Subcutaneous adipose tissue (tissue), 4 donors: ENCODE data around the gene FRMPD2. TPM values are rescaled to one million over a fixed set of nuclear protein-coding genes. Genes with fewer than 3 reads are reported as not detected.

ENCODE experiments used
- total RNA-seq, 4 donors: library from RNA; depleted of rRNA; stranded (reverse); fragments of >200 nt; gene quantifications; one replicate each; pipeline ENCODE4 v1.1.0, GENCODE V29; 2016
- TF ChIP-seq, protein P1 (sequence below): fragments of 450-650 bp; IDR thresholded peaks from one replicate; pipeline ENCODE4 v1.5.1; 2016; ENCODE audit warnings: low read depth, mild to moderate bottlenecking, control low read depth, antibody characterized with exemption, moderate library complexity

The FRMPD2 gene
- total RNA-seq, 4 donors from 2014 or later, result not detected

GRCh38 chr10:48207853-48208252 is 66.6 kb downstream of the FRMPD2 start:
- TF ChIP-seq, protein P1, sequence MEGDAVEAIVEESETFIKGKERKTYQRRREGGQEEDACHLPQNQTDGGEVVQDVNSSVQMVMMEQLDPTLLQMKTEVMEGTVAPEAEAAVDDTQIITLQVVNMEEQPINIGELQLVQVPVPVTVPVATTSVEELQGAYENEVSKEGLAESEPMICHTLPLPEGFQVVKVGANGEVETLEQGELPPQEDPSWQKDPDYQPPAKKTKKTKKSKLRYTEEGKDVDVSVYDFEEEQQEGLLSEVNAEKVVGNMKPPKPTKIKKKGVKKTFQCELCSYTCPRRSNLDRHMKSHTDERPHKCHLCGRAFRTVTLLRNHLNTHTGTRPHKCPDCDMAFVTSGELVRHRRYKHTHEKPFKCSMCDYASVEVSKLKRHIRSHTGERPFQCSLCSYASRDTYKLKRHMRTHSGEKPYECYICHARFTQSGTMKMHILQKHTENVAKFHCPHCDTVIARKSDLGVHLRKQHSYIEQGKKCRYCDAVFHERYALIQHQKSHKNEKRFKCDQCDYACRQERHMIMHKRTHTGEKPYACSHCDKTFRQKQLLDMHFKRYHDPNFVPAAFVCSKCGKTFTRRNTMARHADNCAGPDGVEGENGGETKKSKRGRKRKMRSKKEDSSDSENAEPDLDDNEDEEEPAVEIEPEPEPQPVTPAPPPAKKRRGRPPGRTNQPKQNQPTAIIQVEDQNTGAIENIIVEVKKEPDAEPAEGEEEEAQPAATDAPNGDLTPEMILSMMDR, result no peak

DNA sequence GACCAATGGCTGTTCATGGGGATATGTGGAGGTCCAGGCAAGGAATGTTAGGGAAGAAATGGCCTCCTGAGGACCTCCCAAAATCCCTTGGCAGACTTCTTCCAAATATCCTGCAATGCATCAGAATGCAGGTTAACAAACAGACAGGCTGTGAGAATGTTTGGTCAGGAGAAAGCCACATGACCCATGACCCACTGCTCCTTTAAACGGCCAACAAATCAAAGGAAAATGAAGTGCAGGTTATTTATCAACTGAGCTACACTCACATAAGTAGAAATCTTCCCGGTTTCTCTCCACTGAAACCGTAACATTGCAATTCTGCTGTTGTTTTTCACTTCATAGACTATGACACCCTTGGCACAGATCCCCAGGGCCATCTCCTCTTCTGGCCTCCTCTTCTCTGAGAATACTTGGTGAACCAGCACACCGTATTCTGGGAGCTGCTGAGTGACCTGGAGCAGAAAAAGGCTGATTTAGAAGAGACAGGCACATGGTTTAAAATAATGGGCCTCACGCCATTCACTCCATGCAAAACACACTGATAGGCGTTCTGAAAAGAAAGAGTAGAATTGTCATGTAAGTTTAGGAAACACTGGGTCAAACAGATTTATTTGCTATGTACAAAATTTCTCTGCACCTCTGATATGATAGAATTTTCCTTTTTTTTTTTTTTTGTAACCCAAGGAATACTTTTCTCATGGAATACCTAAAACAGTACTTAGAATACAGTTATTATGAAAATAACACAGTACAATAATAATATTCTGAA is 67.8 kb downstream of the FRMPD2 start:
- TF ChIP-seq, protein P1, result no peak

DNA sequence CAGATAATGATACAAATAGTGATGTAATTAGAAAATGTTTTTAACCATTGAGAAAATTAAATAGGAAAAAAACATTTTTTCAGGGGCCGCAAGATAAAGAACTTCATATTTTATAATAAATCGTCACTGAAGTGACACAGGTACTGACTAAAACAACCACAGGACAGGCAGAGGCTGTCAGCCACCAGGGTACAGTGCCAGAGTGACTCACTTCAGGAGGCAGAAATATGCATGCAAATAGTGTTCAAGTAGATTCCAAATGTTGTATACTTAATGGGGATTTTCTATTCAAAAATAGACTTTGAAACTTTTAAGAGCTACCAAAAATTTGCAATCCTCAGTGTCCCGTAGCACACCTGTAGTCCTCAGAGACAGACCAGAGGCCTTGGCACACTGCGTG is 68.6 kb downstream of the FRMPD2 start:
- TF ChIP-seq, protein P1, result no peak

DNA sequence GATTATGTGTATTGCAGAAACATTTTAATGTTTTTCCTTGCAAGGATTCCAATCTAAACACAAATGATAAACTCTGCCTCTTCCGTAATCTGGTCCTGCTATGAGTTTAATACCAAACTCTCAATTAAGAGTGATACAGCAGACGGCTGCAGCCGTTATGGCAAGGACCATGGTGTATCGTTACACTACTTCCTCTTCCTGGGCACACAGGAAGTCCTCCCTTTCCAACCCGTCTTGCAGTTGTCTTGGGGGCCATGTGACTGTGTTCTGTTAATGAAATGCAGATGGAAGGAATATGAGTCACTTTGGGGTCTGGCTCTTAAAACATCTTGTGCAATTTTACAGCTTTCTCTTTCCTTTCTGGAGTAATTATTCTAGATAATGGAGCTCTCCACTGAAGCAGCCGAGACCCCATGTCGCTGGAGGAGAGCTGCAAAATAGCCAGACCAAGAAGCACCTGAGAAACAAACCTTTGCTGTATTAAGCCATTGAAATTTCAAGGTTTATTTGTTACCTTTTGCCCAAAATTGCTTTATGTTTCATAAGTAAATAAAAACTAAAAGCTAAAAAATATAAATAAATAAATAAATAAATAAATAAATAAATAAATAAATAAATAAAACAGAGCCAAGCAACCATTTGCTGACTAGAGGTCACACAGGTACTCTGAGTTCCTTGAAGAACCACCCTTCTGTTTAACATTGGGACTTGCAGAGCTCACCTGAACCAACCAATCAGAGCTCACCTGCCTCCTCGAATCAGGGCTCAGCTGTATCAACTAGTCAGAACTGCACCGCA is 74.7 kb downstream of the FRMPD2 start:
- TF ChIP-seq, protein P1, result no peak

DNA sequence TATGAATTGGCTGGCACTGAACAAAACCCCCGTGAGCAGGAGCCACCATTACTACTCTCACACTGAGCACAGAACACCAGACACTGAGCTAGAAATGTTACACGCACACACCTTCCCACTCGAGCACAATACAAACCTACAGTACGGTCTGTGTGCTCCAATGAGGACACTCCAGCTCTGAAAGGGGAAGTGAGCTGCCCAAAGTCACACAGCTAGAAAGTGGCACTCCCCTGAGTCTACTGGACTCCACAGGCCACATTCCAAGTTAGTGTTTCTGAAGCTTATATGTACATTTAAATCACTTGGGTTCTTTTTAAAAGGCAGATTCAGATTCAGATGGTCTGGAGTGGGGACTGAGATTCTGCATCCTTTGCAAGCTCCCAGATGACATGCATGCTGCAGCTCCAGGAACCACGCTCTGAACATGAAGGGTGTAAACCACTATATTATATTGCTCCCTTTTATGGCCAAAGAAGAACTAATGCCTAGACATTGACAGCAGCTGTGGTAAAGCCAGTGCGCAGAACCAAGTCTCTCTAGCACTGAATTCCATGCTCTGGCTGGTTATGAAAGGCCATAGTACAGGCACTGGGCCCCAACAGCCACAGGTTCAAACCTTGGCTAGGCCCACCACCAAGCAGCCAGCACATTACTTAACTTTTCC is 77.1 kb downstream of the FRMPD2 start:
- TF ChIP-seq, protein P1, result no peak

GRCh38 chr10:48195803-48196202 is 78.7 kb downstream of the FRMPD2 start:
- TF ChIP-seq, protein P1, result no peak

DNA sequence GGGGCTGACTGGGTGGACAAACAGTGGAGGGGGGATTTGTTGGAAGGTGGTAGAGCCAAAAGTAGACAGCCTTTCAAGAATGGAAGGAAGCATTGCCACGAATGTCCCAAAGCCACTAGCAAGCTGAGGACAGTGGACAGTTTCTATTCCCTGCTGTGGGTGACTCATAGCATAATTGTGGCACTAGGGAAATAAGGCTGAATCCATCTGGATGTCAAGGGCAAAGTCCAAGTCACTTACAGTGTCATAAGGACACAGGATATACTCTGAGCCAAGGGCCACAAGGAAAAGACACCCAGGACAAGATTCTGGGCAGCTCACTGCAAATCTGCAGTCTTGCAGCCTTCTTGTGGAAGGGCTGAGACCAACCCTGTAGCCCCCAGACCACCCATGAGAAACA is 79.7 kb downstream of the FRMPD2 start:
- TF ChIP-seq, protein P1, result no peak
